RWPE2 (cell line): Measurements from ENCODE around the gene LEPROT.

Experiments
- ATAC-seq: fragments of 200-7000 bp; cut with Tn5 transposase; 3 replicates; pipeline ENCODE4 v1.9.1; 2021; ENCODE audit warnings: low read depth
- DNase-seq: peaks from one replicate; pipeline ENCODE4 v3.0.0-alpha.2; 2020; ENCODE audit warnings: low spot score
- H3K27ac ChIP-seq: fragments of 450-650 bp; 2 replicates; pipeline ENCODE4 v1.5.1; 2017; ENCODE audit warnings: mild to moderate bottlenecking; ENCODE audit not compliant: poor library complexity, severe bottlenecking
- H3K27me3 ChIP-seq: fragments of 250-450 bp; sonication (Bioruptor Pico); 2 replicates; pipeline ENCODE4 v1.5.1; 2021; ENCODE audit warnings: mild to moderate bottlenecking, moderate library complexity; ENCODE audit not compliant: insufficient read depth, poor library complexity, severe bottlenecking
- H3K36me3 ChIP-seq: fragments of 250-450 bp; sonication (Bioruptor Pico); 2 replicates; pipeline ENCODE4 v1.5.1; 2020; ENCODE audit warnings: low read depth, mild to moderate bottlenecking, moderate library complexity
- H3K4me1 ChIP-seq: fragments of 250-450 bp; sonication (Bioruptor Pico); 2 replicates; pipeline ENCODE4 v1.5.1; 2021; ENCODE audit warnings: mild to moderate bottlenecking, moderate library complexity; ENCODE audit not compliant: insufficient read depth, poor library complexity, severe bottlenecking
- H3K4me3 ChIP-seq: fragments of 250-450 bp; sonication (Bioruptor Pico); 2 replicates; pipeline ENCODE4 v1.5.1; 2021; ENCODE audit warnings: mild to moderate bottlenecking, moderate library complexity; ENCODE audit not compliant: severe bottlenecking
- H3K9me3 ChIP-seq: fragments of 250-450 bp; sonication (Bioruptor Pico); 2 replicates; pipeline ENCODE4 v1.5.1; 2021; ENCODE audit warnings: mild to moderate bottlenecking, moderate library complexity; ENCODE audit not compliant: severe bottlenecking
- TF ChIP-seq, protein P1 (sequence below): fragments of 450-650 bp; IDR thresholded peaks from one replicate; pipeline ENCODE4 v1.5.1; 2017; ENCODE audit warnings: mild to moderate bottlenecking, moderate library complexity; ENCODE audit not compliant: poor library complexity, severe bottlenecking

Gene LEPROT

GRCh38 chr1:65417729-65418128, 2.7 kb upstream of the LEPROT start:
- no peaks in the 10 kb centered on the region for H3K27me3 ChIP-seq
- H3K36me3 ChIP-seq = no peaks in the 10 kb centered on the region
- H3K4me1 ChIP-seq = peaks cover 31% of the 10 kb centered on the region
- peak overlapping the region; percentile 91 for H3K27ac ChIP-seq
- H3K4me3 ChIP-seq = no peak overlapping the region
- DNase-seq (no peak), ATAC-seq (peak; percentile 6; the same call in 1 of the 3 replicates)
- no peaks in the 10 kb centered on the region for H3K9me3 ChIP-seq
- TF ChIP-seq, protein P1, sequence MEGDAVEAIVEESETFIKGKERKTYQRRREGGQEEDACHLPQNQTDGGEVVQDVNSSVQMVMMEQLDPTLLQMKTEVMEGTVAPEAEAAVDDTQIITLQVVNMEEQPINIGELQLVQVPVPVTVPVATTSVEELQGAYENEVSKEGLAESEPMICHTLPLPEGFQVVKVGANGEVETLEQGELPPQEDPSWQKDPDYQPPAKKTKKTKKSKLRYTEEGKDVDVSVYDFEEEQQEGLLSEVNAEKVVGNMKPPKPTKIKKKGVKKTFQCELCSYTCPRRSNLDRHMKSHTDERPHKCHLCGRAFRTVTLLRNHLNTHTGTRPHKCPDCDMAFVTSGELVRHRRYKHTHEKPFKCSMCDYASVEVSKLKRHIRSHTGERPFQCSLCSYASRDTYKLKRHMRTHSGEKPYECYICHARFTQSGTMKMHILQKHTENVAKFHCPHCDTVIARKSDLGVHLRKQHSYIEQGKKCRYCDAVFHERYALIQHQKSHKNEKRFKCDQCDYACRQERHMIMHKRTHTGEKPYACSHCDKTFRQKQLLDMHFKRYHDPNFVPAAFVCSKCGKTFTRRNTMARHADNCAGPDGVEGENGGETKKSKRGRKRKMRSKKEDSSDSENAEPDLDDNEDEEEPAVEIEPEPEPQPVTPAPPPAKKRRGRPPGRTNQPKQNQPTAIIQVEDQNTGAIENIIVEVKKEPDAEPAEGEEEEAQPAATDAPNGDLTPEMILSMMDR = no peak

- Histone ChIP-seq H3K27me3 (no peaks in the 10 kb centered on the region), H3K36me3 (no peaks in the 10 kb centered on the region), H3K9me3 (no peaks in the 10 kb centered on the region), H3K4me1 (peaks cover 40% of the 10 kb centered on the region), H3K4me3 (no peak overlapping the region), H3K27ac (peak overlapping the region; percentile 91)
- ATAC-seq = no peak
- TF ChIP-seq, protein P1 = no peak
- DNase-seq = no peak
Observed at GRCh38 chr1:65418522-65419185, 1.8 kb upstream of the LEPROT start.

DNA sequence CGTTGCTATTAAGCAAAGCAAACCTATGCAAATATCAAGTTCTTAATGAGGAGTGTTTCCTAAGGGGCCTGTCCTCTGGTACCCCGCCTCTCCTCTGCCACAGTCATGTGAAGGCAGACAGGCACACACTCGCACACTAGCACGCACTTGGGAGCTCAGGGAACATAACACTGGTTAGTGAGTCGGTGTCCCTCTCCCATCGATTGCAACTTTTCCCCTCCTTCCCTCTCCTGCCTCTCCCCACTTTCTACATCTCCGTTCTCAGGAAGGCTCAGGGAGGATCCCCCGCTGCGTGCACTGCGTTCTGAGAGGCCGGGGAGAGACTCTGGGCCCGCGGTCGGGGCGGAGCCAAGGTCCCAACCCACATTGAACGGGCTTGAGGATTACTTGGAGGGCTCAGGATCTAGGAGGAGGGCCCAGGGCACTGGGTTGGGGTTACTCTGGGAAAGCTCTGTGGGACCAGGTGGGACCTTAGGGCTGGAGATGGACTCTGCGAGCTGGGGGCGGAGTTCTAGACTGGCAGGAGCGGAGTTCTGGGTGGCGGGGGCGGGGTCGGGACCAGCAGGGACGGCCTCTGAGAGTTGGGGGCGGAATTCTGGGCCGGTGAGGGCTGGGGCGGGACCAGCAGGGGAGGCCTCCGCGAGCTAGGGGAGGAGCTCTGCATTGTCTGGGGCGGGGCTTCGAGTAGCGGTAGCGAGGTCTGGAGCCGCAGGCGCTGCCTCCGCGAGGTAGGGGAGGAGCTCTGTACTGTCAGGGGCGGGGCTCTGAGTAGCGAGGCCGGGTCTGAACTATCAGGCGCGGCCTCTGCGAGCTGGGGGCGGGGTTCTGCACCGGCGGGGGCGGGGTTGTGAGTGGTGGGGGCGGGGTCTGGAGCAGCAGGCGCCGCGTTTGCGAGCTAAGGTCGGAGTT, 533 bp upstream of the LEPROT start:
- Histone ChIP-seq H3K27ac (peak overlapping the region; percentile 91), H3K4me3 (peak overlapping the region; percentile 73), H3K9me3 (no peaks in the 10 kb centered on the region), H3K36me3 (peaks cover 4% of the 10 kb centered on the region), H3K27me3 (no peaks in the 10 kb centered on the region), H3K4me1 (peaks cover 53% of the 10 kb centered on the region)
- DNase-seq = peak; percentile 98
- TF ChIP-seq, protein P1 = no peak
- ATAC-seq = peak; percentile 79

DNA sequence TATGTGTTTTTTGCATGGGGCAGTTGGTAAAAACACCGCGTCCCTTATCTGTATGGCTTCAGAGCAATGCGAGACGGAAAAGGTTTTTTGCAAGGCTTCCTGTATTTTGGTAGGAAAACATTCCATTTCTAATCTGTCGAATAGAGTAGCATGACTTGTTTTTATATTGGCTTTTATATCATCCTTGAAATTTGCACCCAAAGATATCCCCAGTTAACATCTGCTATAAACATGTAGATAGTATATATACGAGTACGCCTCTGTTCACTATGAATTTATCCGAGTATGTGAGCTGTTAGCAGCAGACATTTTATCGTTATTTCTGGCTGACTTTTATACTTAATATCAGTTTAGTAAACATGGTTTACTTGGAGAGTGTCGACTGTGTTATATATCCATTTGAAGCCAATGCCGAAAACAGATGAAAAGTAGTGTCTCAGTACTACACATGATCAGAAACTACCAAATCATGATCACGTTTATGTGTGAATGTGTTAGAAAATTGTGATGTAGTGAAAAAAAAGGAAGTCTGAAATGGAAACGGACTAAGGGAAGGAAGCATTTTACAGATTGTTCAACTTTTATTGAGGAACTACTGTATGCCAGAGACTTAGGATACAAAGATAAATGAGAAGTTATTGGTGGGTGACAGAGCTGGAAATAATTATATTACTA, 1.0 kb downstream of the LEPROT start:
- TF ChIP-seq, protein P1 = no peak
- H3K4me1 ChIP-seq = peaks cover 68% of the 10 kb centered on the region
- no peaks in the 10 kb centered on the region for H3K27me3 ChIP-seq
- no peak for ATAC-seq
- no peaks in the 10 kb centered on the region for H3K9me3 ChIP-seq
- peak overlapping the region; percentile 73 for H3K4me3 ChIP-seq
- H3K27ac ChIP-seq = peak overlapping the region; percentile 91
- peaks cover 19% of the 10 kb centered on the region for H3K36me3 ChIP-seq
- DNase-seq = no peak
